Suprapubic skin (tissue), 4 donors: ENCODE results near the gene ZNF436. TPM values are rescaled to one million over a fixed set of nuclear protein-coding genes. Genes with fewer than 3 reads are reported as not detected.

Source experiments
- DNase-seq, 2 donors: peaks; one replicate each; pipeline ENCODE4 v3.0.0-alpha.2; 2019; ENCODE audit warnings: low spot score in 2 of 2
- H3K27ac ChIP-seq: fragments of 200-600 bp; sonication (generic); one replicate; pipeline ENCODE4 v1.5.1; 2019
- H3K27me3 ChIP-seq: fragments of 200-600 bp; sonication (generic); one replicate; pipeline ENCODE4 v1.5.1; 2019
- H3K36me3 ChIP-seq: fragments of 200-600 bp; sonication (generic); one replicate; pipeline ENCODE4 v1.5.1; 2019
- H3K4me1 ChIP-seq: fragments of 200-600 bp; sonication (generic); one replicate; pipeline ENCODE4 v1.5.1; 2019
- H3K4me3 ChIP-seq: fragments of 200-600 bp; sonication (generic); one replicate; pipeline ENCODE4 v1.5.1; 2019; ENCODE audit warnings: mild to moderate bottlenecking
- H3K9me3 ChIP-seq: fragments of 200-600 bp; sonication (generic); one replicate; pipeline ENCODE4 v1.5.1; 2019
- EP300 ChIP-seq: sonication (generic); formaldehyde crosslinking; IDR thresholded peaks from one replicate; pipeline ENCODE4 v1.6.1; 2017; ENCODE audit warnings: antibody characterized with exemption
- POLR2A ChIP-seq, 2 donors: fragments of 450-650 bp; IDR thresholded peaks; one replicate each; pipeline ENCODE4 v1.6.1; 2017; ENCODE audit warnings: antibody characterized with exemption in 2 of 2, mild to moderate bottlenecking in 2 of 2, moderate library complexity in 2 of 2
- POLR2AphosphoS5 ChIP-seq, 3 donors: sonication (generic); formaldehyde crosslinking; IDR thresholded peaks; one replicate each; pipeline ENCODE4 v1.6.1; 2017; ENCODE audit warnings: antibody characterized with exemption in 3 of 3
- WGBS: methylation state at CpG from one replicate; pipeline ENCODE4 v1.1.5; 2018; 5-methylcytosine and 5-hydroxymethylcytosine counted together
- total RNA-seq, 4 donors: library from RNA; depleted of rRNA; stranded (reverse); fragments of >200 nt; gene quantifications; one replicate each; pipeline ENCODE4 v1.1.0, GENCODE V29; 2016
- TF ChIP-seq, protein P1 (sequence below), 2 donors: fragments of 200-600 bp in 1 of 2; fragments of 450-650 bp in 1 of 2; sonication (generic) in 1 of 2; IDR thresholded peaks; one replicate each; pipeline ENCODE4 v1.5.1; 2016 to 2019; ENCODE audit warnings: antibody characterized with exemption in 2 of 2, mild to moderate bottlenecking in 1 of 2, moderate library complexity in 1 of 2

ZNF436 gene
- total RNA-seq, 4 donors from 2014 or later: 21.1 to 38.2 (median 30.3) TPM

DNA sequence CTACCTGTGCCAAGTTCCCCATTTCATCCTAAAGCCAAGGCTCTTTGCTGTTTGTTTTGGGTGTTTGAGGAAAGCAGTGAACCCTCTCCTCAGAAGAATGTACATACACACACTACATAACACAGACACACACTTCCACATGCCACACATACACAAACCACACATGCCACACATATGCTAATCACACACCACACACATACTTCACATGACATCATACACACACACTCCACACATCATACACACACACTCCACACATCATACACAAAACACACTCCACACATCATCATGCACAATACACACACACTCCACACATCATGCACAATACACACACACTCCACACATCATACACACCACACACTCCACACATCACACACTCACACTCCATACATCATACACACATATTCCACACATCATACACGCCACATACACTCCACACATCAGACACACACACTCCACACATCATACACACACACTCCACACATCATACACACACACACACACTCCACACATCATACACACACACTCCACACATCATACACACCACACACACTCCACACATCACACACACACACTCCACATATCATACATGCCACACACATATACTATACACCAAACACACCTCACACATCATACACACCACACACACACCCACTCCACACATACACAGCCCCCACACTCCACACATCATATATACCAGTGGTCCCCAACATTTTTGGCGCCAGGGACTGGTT, 22.7 kb upstream of the ZNF436 start:
- H3K4me3 ChIP-seq: no peak overlapping the region
- H3K27ac ChIP-seq: no peak overlapping the region
- no peaks in the 10 kb centered on the region for H3K27me3 ChIP-seq
- H3K36me3 ChIP-seq: peaks cover 11% of the 10 kb centered on the region
- DNase-seq: no peak
- H3K4me1 ChIP-seq: peaks cover 14% of the 10 kb centered on the region
- no peaks in the 10 kb centered on the region for H3K9me3 ChIP-seq
- TF ChIP-seq EP300: no peak
- no peak for TF ChIP-seq POLR2AphosphoS5 (IDR thresholded peaks at IDR 0.05)
- TF ChIP-seq, protein P1, sequence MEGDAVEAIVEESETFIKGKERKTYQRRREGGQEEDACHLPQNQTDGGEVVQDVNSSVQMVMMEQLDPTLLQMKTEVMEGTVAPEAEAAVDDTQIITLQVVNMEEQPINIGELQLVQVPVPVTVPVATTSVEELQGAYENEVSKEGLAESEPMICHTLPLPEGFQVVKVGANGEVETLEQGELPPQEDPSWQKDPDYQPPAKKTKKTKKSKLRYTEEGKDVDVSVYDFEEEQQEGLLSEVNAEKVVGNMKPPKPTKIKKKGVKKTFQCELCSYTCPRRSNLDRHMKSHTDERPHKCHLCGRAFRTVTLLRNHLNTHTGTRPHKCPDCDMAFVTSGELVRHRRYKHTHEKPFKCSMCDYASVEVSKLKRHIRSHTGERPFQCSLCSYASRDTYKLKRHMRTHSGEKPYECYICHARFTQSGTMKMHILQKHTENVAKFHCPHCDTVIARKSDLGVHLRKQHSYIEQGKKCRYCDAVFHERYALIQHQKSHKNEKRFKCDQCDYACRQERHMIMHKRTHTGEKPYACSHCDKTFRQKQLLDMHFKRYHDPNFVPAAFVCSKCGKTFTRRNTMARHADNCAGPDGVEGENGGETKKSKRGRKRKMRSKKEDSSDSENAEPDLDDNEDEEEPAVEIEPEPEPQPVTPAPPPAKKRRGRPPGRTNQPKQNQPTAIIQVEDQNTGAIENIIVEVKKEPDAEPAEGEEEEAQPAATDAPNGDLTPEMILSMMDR (IDR thresholded peaks at IDR 0.05): no peak
- no peak for TF ChIP-seq POLR2A (IDR thresholded peaks at IDR 0.05)
- WGBS: 68% methylated on average over 2 of the region's 2 CpGs

DNA sequence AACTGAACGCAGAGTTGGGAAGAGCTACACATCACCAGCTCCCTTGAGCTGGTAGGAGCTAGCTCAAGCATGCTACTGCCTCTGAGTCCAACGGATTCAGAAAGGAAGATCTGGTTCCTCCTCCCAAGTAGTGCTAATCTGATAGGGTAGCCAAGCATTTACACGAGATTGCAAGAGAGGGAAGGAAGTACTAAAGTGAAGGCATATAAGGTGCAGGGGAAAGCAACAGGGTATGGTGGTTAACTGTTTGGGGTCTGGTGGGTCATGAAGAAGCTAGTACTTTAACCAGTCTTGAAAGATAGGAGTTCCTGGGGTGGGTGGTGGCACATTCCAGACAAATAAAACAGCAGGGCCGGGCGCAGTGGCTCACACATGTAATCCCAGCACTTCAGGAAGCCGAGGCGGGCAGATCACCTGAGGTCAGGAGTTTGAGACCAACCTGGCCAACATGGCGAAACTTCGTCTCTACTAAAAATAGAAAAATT, 20.2 kb upstream of the ZNF436 start:
- H3K4me1 ChIP-seq: peaks cover 18% of the 10 kb centered on the region
- DNase-seq: no peak
- H3K9me3 ChIP-seq: no peaks in the 10 kb centered on the region
- peaks cover 11% of the 10 kb centered on the region for H3K36me3 ChIP-seq
- TF ChIP-seq POLR2AphosphoS5 (IDR thresholded peaks at IDR 0.05) (no peak), POLR2A (IDR thresholded peaks at IDR 0.05) (no peak), EP300 (no peak)
- TF ChIP-seq, protein P1 (IDR thresholded peaks at IDR 0.05): no peak
- no peak overlapping the region for H3K27ac ChIP-seq
- H3K27me3 ChIP-seq: no peaks in the 10 kb centered on the region
- WGBS: 74% methylated on average over 9 of the region's 9 CpGs
- H3K4me3 ChIP-seq: no peak overlapping the region

DNA sequence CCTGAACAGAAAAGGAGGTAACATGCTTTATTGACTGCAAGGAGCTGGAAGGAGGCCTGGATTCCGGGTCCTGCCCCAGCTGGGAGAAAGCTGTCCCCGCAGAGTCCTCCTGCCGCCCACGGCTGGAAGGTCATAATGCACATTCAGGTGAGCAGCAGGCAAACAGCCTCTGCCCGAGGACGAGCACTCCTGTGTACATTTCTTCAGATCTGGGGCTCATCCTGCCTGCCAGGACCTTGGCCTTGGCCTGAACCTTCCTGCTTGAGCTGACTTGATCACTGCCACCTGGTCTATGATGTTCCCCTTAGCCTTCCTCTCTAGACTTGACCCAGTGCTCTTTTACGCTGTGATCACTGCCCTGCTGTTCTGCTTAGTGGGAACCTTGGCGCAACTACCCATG, 17.9 kb upstream of the ZNF436 start:
- H3K9me3 ChIP-seq: no peaks in the 10 kb centered on the region
- peaks cover 26% of the 10 kb centered on the region for H3K4me1 ChIP-seq
- TF ChIP-seq POLR2A (IDR thresholded peaks at IDR 0.05): no peak
- TF ChIP-seq EP300: no peak
- TF ChIP-seq, protein P1 (IDR thresholded peaks at IDR 0.05): no peak
- TF ChIP-seq POLR2AphosphoS5 (IDR thresholded peaks at IDR 0.05): no peak
- DNase-seq: no peak
- H3K4me3 ChIP-seq: no peak overlapping the region
- H3K36me3 ChIP-seq: peaks cover 7% of the 10 kb centered on the region
- H3K27me3 ChIP-seq: no peaks in the 10 kb centered on the region
- no peak overlapping the region for H3K27ac ChIP-seq
- WGBS: 92% methylated on average over 7 of the region's 8 CpGs

DNA sequence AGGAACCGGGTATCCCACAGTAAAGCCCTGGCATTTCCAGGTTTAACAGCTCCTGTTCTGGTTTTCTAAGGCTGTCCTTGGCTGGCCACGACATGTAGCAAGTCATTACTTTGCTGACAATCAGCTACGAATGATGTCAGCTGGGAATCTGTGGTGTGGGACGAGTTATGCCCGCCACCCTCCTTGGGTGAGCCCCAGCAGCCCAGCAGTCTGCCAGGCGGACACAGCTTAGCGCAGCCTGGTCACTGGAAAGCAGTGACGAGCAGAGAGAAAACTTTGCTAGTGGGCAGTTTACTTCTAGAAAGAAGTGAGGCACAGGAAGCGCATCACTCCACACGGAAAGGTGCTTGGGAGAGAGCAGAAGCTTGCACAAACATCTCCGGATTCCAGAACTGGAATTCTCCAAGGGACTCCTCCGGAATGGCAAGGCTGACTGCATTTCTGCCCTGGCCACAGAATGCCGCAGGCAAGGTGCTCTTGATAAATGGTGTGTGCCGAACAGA, 15.5 kb upstream of the ZNF436 start:
- Histone ChIP-seq H3K27me3 (no peaks in the 10 kb centered on the region), H3K36me3 (peaks cover 21% of the 10 kb centered on the region), H3K27ac (no peak overlapping the region), H3K4me1 (peaks cover 26% of the 10 kb centered on the region), H3K9me3 (no peaks in the 10 kb centered on the region), H3K4me3 (no peak overlapping the region)
- WGBS: 73% methylated on average over 14 of the region's 14 CpGs
- TF ChIP-seq POLR2AphosphoS5 (IDR thresholded peaks at IDR 0.05) (no peak), EP300 (no peak), POLR2A (IDR thresholded peaks at IDR 0.05) (no peak)
- TF ChIP-seq, protein P1 (IDR thresholded peaks at IDR 0.05): no peak
- no peak for DNase-seq

DNA sequence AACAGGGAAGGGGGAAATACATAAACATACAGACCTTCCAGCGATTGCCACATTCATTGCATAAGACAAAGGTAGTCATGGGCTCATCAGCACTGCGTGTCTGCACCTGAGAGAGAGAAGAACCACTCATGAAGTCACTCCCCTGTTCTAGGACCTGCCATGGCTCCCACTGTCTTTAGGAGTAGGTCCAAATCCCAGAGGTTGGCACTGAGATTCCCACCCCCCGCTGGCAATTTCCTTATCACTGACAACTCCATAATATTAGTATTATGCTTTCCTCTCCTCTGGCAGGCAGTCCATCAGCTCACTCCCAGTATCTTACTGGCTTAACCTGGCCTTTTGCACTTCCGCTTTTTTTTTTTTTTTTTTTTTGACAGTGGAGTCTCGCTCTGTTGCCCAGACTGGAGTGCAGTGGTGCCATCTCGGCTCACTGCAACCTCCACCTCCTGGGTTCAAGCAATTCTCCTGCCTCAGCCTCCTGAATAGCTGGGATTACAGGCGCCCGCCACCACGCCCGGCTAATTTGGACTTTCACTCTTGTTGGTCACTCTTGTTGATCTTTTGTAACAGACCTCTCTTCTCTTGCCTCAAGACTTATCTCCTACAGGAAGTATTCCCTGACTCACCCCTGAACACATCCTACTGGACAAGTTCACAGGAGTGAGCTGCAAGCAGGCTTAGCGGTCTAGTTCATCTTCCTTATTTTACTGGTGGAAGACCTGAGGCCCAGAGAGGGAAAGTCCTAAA, 14.8 kb upstream of the ZNF436 start:
- 70% methylated on average over 11 of the region's 11 CpGs for WGBS
- DNase-seq: no peak
- H3K36me3 ChIP-seq: peaks cover 21% of the 10 kb centered on the region
- H3K4me1 ChIP-seq: peaks cover 26% of the 10 kb centered on the region
- no peaks in the 10 kb centered on the region for H3K9me3 ChIP-seq
- no peak overlapping the region for H3K27ac ChIP-seq
- no peak overlapping the region for H3K4me3 ChIP-seq
- no peaks in the 10 kb centered on the region for H3K27me3 ChIP-seq
- TF ChIP-seq POLR2AphosphoS5 (IDR thresholded peaks at IDR 0.05) (no peak), POLR2A (IDR thresholded peaks at IDR 0.05) (no peak), EP300 (no peak)
- TF ChIP-seq, protein P1 (IDR thresholded peaks at IDR 0.05): no peak
